Liver (tissue), 9 donors: ENCODE measurements around the gene TANGO2. TPM values are rescaled to one million over a fixed set of nuclear protein-coding genes. Genes with fewer than 3 reads are reported as not detected.

ENCODE experiments used
- DNase-seq: peaks from one replicate; pipeline ENCODE4 v3.0.0-alpha.2; 2017; ENCODE audit warnings: low spot score
- H3K27ac ChIP-seq, 2 donors: one replicate each; pipeline ENCODE4 v1.7.0; 2013; ENCODE audit warnings: inconsistent platforms in 2 of 2, low read length in 2 of 2, control low read depth in 1 of 2, low read depth in 1 of 2, mild to moderate bottlenecking in 1 of 2
- H3K27me3 ChIP-seq, 4 donors: one replicate each; pipeline versions ENCODE4 v1.6.1 to v1.7.0; 2013; ENCODE audit warnings: low read length in 3 of 4, inconsistent platforms in 1 of 4, mild to moderate bottlenecking in 1 of 4, moderate library complexity in 1 of 4; ENCODE audit not compliant: control insufficient read depth in 4 of 4, insufficient read depth in 4 of 4
- H3K36me3 ChIP-seq, 4 donors: one replicate each; pipeline versions ENCODE4 v1.6.1 to v1.7.0; 2013; ENCODE audit warnings: low read length in 3 of 4, mild to moderate bottlenecking in 3 of 4, low read depth in 1 of 4, moderate library complexity in 1 of 4; ENCODE audit not compliant: control insufficient read depth in 4 of 4, insufficient read depth in 3 of 4
- H3K4me1 ChIP-seq, 4 donors: one replicate each; pipeline versions ENCODE4 v1.6.1 to v1.7.0; 2013; ENCODE audit warnings: low read length in 3 of 4, mild to moderate bottlenecking in 3 of 4, moderate library complexity in 1 of 4; ENCODE audit not compliant: control insufficient read depth in 4 of 4, insufficient read depth in 4 of 4
- H3K4me3 ChIP-seq, 3 donors: one replicate each; pipeline versions ENCODE4 v1.6.1 to v1.7.0; 2013; ENCODE audit warnings: low read length in 3 of 3, control low read depth in 1 of 3, low read depth in 1 of 3, mild to moderate bottlenecking in 1 of 3
- H3K9ac ChIP-seq, 2 donors: one replicate each; pipeline ENCODE4 v1.7.0; 2013; ENCODE audit warnings: low read length in 2 of 2, mild to moderate bottlenecking in 2 of 2, moderate library complexity in 2 of 2, control low read depth in 1 of 2, low read depth in 1 of 2
- H3K9me3 ChIP-seq, 4 donors: one replicate each; pipeline versions ENCODE4 v1.6.1 to v1.7.0; 2013; ENCODE audit warnings: low read length in 3 of 4; ENCODE audit not compliant: control insufficient read depth in 4 of 4
- FOXA1 ChIP-seq: IDR thresholded peaks from 2 replicates; pipeline ENCODE4 v1.6.1; 2016; ENCODE audit warnings: antibody characterized with exemption
- GABPA ChIP-seq, 2 donors: IDR thresholded peaks in 1 of 2; conservative IDR thresholded peaks in 1 of 2; 2 replicates each; pipeline ENCODE4 v1.6.1; 2016; ENCODE audit warnings: antibody characterized with exemption in 2 of 2, mild to moderate bottlenecking in 1 of 2, moderate library complexity in 1 of 2
- HNF4A ChIP-seq, 2 donors: conservative IDR thresholded peaks; 2 replicates each; pipeline ENCODE4 v1.6.1; 2016; ENCODE audit warnings: antibody characterized with exemption in 2 of 2, mild to moderate bottlenecking in 2 of 2
- HNF4G ChIP-seq: IDR thresholded peaks from 2 replicates; pipeline ENCODE4 v1.6.1; 2016; ENCODE audit warnings: antibody characterized with exemption
- JUND ChIP-seq, 2 donors: IDR thresholded peaks; 2 replicates each; pipeline ENCODE4 v1.6.1; 2016; ENCODE audit warnings: antibody characterized with exemption in 2 of 2
- RAD21 ChIP-seq, 2 donors: IDR thresholded peaks; 2 replicates each; pipeline ENCODE4 v1.6.1; 2016; ENCODE audit warnings: antibody characterized with exemption in 2 of 2, mild to moderate bottlenecking in 2 of 2
- RXRA ChIP-seq, 2 donors: IDR thresholded peaks; 2 replicates each; pipeline ENCODE4 v1.6.1; 2017 to 2018; ENCODE audit warnings: antibody characterized with exemption in 2 of 2, mild to moderate bottlenecking in 1 of 2
- TAF1 ChIP-seq: conservative IDR thresholded peaks from 2 replicates; pipeline ENCODE4 v1.6.1; 2016; ENCODE audit warnings: antibody characterized with exemption, mild to moderate bottlenecking
- YY1 ChIP-seq: IDR thresholded peaks from 2 replicates; pipeline ENCODE4 v1.6.1; 2016; ENCODE audit warnings: antibody characterized with exemption, mild to moderate bottlenecking
- WGBS: extraction: QIAGEN DNeasy Blood & Tissue Kit; methylation state at CpG from one replicate; pipeline ENCODE4 v1.1.7; 2013; 5-methylcytosine and 5-hydroxymethylcytosine counted together
- polyA plus RNA-seq, 2 donors: library from polyadenylated mRNA; stranded (reverse) in 1 of 2; unstranded in 1 of 2; fragments of 200-250 nt in 1 of 2; fragments of >200 nt in 1 of 2; fragmentation: Nextera tagmentation in 1 of 2; extraction: Ambion mirVana in 1 of 2; gene quantifications; one replicate each; pipeline versions ENCODE4 v1.2.1 to v1.2.3, GENCODE V29; 2013 to 2015
- total RNA-seq, 2 donors: library from RNA; depleted of rRNA; stranded (reverse); fragments of >200 nt; gene quantifications; one replicate each; pipeline ENCODE4 v1.2.3, GENCODE V29; 2014
- TF ChIP-seq, protein P1 (sequence below): IDR thresholded peaks from 2 replicates; pipeline ENCODE4 v1.6.1; 2016; ENCODE audit warnings: antibody characterized with exemption
- TF ChIP-seq, protein P2 (sequence below): IDR thresholded peaks from 2 replicates; pipeline ENCODE4 v1.6.1; 2016; ENCODE audit warnings: antibody characterized with exemption
- TF ChIP-seq, protein P3 (sequence below): IDR thresholded peaks from 2 replicates; pipeline ENCODE4 v1.6.1; 2016; ENCODE audit warnings: antibody characterized with exemption, mild to moderate bottlenecking
- donor health status: healthy.
- donor health status: healthy.
- donor health status: healthy.
- donor health status: healthy.
- donor health status: healthy.

TANGO2 gene
- total and polyA plus RNA-seq, 4 donors, result 10.8 to 153 (median 16.1) TPM

DNA sequence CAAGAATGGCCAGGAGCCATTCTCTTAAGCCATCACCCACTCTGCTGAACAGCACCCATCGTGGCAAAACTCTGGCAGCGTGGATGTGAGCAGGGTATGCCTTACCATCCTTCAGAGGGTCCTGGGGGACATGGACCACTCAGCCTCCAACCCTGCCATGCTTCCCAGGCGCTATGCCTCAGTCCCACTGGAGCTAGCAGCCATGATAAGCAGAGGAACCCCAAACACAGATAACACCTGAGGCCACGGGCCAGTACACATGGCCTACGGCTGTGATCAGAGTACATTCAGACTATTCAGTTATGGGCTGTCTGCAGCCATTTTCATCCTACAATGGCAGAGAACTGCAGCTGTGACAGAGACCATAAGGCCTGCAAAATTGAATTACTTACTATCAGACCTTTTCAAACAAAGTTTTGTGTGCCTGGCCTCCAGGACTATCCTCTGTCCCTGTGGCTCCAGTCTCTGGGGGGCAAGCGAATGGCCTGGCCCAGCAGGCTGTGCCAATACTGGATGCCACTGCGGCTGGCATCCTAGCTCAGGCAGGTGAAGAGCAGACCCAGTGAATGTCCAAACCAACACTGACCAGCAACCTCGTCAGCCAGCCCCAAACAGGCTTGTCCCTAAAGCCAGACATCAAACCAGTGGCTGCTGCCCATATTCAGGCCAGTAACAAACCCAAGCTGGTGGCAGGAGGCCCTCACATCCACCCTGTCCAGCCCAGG lies 11.2 kb upstream of the TANGO2 start:
- DNase-seq, result no peak
- Histone ChIP-seq H3K9me3 (no peaks in the 10 kb centered on the region), H3K9ac (no peak overlapping the region), H3K27ac (peak overlapping the region; percentile 37 to 61), H3K4me1 (peaks cover 0 to 14% (median 9%) of the 10 kb centered on the region in 4 donors), H3K4me3 (no peak overlapping the region), H3K27me3 (no peaks in the 10 kb centered on the region), H3K36me3 (no peaks in the 10 kb centered on the region)
- TF ChIP-seq RAD21 (IDR thresholded peaks at IDR 0.05) (no peak), FOXA1 (no peak), HNF4G (no peak), GABPA (IDR thresholded peaks at IDR 0.05 in 1 of 2, conservative IDR thresholded peaks at IDR 0.05 in 1 of 2) (no peak), YY1 (no peak)
- TF ChIP-seq, protein P1, sequence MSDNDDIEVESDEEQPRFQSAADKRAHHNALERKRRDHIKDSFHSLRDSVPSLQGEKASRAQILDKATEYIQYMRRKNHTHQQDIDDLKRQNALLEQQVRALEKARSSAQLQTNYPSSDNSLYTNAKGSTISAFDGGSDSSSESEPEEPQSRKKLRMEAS, result no peak
- TF ChIP-seq, protein P2, sequence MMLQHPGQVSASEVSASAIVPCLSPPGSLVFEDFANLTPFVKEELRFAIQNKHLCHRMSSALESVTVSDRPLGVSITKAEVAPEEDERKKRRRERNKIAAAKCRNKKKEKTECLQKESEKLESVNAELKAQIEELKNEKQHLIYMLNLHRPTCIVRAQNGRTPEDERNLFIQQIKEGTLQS, result no peak
- 91% methylated on average over 8 of the region's 8 CpGs for WGBS

- Histone ChIP-seq H3K4me1 (peaks cover 0 to 22% (median 17%) of the 10 kb centered on the region in 4 donors), H3K4me3 (no peak overlapping the region), H3K27me3 (no peaks in the 10 kb centered on the region), H3K9ac (no peak overlapping the region), H3K27ac (peak overlapping the region; percentile 47 to 61), H3K36me3 (no peaks in the 10 kb centered on the region), H3K9me3 (no peaks in the 10 kb centered on the region)
- WGBS, result 80% methylated on average over 14 of the region's 14 CpGs
- no peak for DNase-seq
- TF ChIP-seq JUND (IDR thresholded peaks at IDR 0.05) (no peak), RXRA (IDR thresholded peaks at IDR 0.05) (peak in 1 of 2 donors; percentile 12), FOXA1 (no peak), TAF1 (no peak), HNF4A (conservative IDR thresholded peaks at IDR 0.05) (peak in 1 of 2 donors; percentile 11)
- TF ChIP-seq, protein P3, sequence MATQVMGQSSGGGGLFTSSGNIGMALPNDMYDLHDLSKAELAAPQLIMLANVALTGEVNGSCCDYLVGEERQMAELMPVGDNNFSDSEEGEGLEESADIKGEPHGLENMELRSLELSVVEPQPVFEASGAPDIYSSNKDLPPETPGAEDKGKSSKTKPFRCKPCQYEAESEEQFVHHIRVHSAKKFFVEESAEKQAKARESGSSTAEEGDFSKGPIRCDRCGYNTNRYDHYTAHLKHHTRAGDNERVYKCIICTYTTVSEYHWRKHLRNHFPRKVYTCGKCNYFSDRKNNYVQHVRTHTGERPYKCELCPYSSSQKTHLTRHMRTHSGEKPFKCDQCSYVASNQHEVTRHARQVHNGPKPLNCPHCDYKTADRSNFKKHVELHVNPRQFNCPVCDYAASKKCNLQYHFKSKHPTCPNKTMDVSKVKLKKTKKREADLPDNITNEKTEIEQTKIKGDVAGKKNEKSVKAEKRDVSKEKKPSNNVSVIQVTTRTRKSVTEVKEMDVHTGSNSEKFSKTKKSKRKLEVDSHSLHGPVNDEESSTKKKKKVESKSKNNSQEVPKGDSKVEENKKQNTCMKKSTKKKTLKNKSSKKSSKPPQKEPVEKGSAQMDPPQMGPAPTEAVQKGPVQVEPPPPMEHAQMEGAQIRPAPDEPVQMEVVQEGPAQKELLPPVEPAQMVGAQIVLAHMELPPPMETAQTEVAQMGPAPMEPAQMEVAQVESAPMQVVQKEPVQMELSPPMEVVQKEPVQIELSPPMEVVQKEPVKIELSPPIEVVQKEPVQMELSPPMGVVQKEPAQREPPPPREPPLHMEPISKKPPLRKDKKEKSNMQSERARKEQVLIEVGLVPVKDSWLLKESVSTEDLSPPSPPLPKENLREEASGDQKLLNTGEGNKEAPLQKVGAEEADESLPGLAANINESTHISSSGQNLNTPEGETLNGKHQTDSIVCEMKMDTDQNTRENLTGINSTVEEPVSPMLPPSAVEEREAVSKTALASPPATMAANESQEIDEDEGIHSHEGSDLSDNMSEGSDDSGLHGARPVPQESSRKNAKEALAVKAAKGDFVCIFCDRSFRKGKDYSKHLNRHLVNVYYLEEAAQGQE, result no peak
Measured at GRCh38 chr22:20010307-20011122, 10.4 kb upstream of the TANGO2 start.
